SK-N-SH (cell line): ENCODE measurements around the gene MANEAL. TPM values are rescaled to one million over a fixed set of nuclear protein-coding genes. Genes with fewer than 3 reads are reported as not detected.

ENCODE experiments used
- CTCF ChIA-PET: fragments of 300-600, 350-600 bp; formaldehyde crosslinking; extraction: SDS; loops from one replicate; lab custom pipeline; 2021; lab: Yijun Ruan, JAX
- POLR2A ChIA-PET: fragments of 350-600 bp; sonication (Branson Sonifier 250); formaldehyde crosslinking; extraction: SDS; loops from one replicate; lab custom pipeline; 2020; ENCODE audit warnings: antibody characterized with exemption, inconsistent platforms; lab: Yijun Ruan, JAX
- DNase-seq: peaks from one replicate; pipeline ENCODE4 v3.0.0; 2012
- H2AFZ ChIP-seq: fragments of 200-600 bp; sonication (generic); 2 replicates; pipeline ENCODE4 v1.8.1; 2016; ENCODE audit warnings: antibody characterized with exemption, mild to moderate bottlenecking, low read depth
- H3F3A ChIP-seq: fragments of 200-600 bp; sonication (generic); replicated peaks from 2 replicates; pipeline ENCODE3; 2016; ENCODE audit warnings: antibody characterized with exemption, mild to moderate bottlenecking; ENCODE audit not compliant: insufficient read depth
- H3K27ac ChIP-seq, 2 experiments: fragments of 200-500 bp in 1 of 2; fragments of 200-600 bp in 1 of 2; sonication (Bioruptor generic) in 1 of 2; sonication (generic), shearing (Covaris generic) in 1 of 2; 2 replicates each; pipeline versions ENCODE4 v1.5.1 to v1.6.1; 2014 to 2016; ENCODE audit warnings: low read depth in 2 of 2, inconsistent platforms in 1 of 2, low read length in 1 of 2, mild to moderate bottlenecking in 1 of 2, mixed read lengths in 1 of 2
- H3K27me3 ChIP-seq: fragments of 200-600 bp; sonication (generic), shearing (Covaris generic); 2 replicates; pipeline ENCODE4 v1.6.1; 2016; ENCODE audit warnings: mixed run types; ENCODE audit not compliant: insufficient read depth
- H3K36me3 ChIP-seq, 2 experiments: fragments of 200-500 bp in 1 of 2; fragments of 200-600 bp in 1 of 2; sonication (Bioruptor generic) in 1 of 2; sonication (generic) in 1 of 2; replicated peaks in 1 of 2; 2 replicates each; pipeline versions ENCODE3 to v1.5.1; 2014 to 2016; ENCODE audit warnings: low read length in 1 of 2, mild to moderate bottlenecking in 1 of 2; ENCODE audit not compliant: insufficient read depth in 2 of 2, control insufficient read depth in 1 of 2
- H3K4me1 ChIP-seq, 2 experiments: fragments of 200-500 bp in 1 of 2; fragments of 200-600 bp in 1 of 2; sonication (Bioruptor generic) in 1 of 2; sonication (generic), shearing (Covaris generic) in 1 of 2; 2 replicates each; pipeline versions ENCODE4 v1.5.1 to v1.6.1; 2014 to 2016; ENCODE audit warnings: low read depth in 1 of 2, low read length in 1 of 2, mixed run types in 1 of 2; ENCODE audit not compliant: insufficient read depth in 2 of 2, control insufficient read depth in 1 of 2
- H3K4me2 ChIP-seq: fragments of 200-600 bp; sonication (generic), shearing (Covaris generic); 2 replicates; pipeline ENCODE4 v1.6.1; 2017; ENCODE audit warnings: mixed run types
- H3K4me3 ChIP-seq, 2 experiments: fragments of 200-500 bp in 1 of 2; fragments of 200-600 bp in 1 of 2; sonication (Bioruptor generic) in 1 of 2; sonication (generic), shearing (Covaris generic) in 1 of 2; 2 replicates each; pipeline versions ENCODE4 v1.5.1 to v1.8.1; 2014 to 2016; ENCODE audit warnings: low read depth in 2 of 2, inconsistent platforms in 1 of 2, low read length in 1 of 2, mild to moderate bottlenecking in 1 of 2, mixed read lengths in 1 of 2, moderate library complexity in 1 of 2
- H3K79me2 ChIP-seq: fragments of 200-600 bp; sonication (generic); 2 replicates; pipeline ENCODE4 v1.8.1; 2017; ENCODE audit warnings: mild to moderate bottlenecking; ENCODE audit not compliant: insufficient read depth
- H3K9ac ChIP-seq: fragments of 200-600 bp; sonication (generic); 2 replicates; pipeline ENCODE4 v1.6.1; 2017; ENCODE audit warnings: mixed run types
- H3K9me2 ChIP-seq: fragments of 200-600 bp; sonication (generic); 2 replicates; pipeline ENCODE4 v1.6.1; 2017; ENCODE audit warnings: mixed run types
- H3K9me3 ChIP-seq: fragments of 200-600 bp; sonication (generic); 2 replicates; pipeline ENCODE4 v1.6.1; 2017; ENCODE audit warnings: mixed run types, mild to moderate bottlenecking, moderate library complexity
- H4K20me1 ChIP-seq: fragments of 200-600 bp; sonication (generic); 2 replicates; pipeline ENCODE4 v1.6.1; 2017; ENCODE audit warnings: mild to moderate bottlenecking, mixed run types; ENCODE audit not compliant: insufficient read depth
- EZH2phosphoT487 ChIP-seq: fragments of 200-600 bp; sonication (generic); IDR thresholded peaks from 2 replicates; pipeline ENCODE4 v1.6.1; 2017; ENCODE audit warnings: low read depth, mixed run types, mild to moderate bottlenecking, antibody characterized with exemption, moderate library complexity, borderline replicate concordance
- FOXJ3 ChIP-seq: sonication (generic); formaldehyde crosslinking; IDR thresholded peaks from 2 replicates; pipeline ENCODE4 v1.5.1; 2020; ENCODE audit warnings: mild to moderate bottlenecking, missing genetic modification reagents
- FOXM1 ChIP-seq: IDR thresholded peaks from 2 replicates; pipeline ENCODE4 v1.4.0; 2012; ENCODE audit warnings: low read depth, mild to moderate bottlenecking
- GABPA ChIP-seq: IDR thresholded peaks from 2 replicates; pipeline ENCODE4 v1.4.0; 2012; ENCODE audit warnings: low read depth, mild to moderate bottlenecking
- GATA2 ChIP-seq: sonication (generic); formaldehyde crosslinking; IDR thresholded peaks from 2 replicates; pipeline ENCODE4 v1.5.0; 2020; ENCODE audit warnings: mild to moderate bottlenecking, missing genetic modification reagents
- IRF3 ChIP-seq: fragments of 150-350 bp; IDR thresholded peaks from 2 replicates; pipeline ENCODE4 v1.6.1; 2016; ENCODE audit warnings: mild to moderate bottlenecking, low read depth, low read length
- JUND ChIP-seq: IDR thresholded peaks from 2 replicates; pipeline ENCODE4 v1.4.0; 2012
- MAX ChIP-seq: IDR thresholded peaks from 2 replicates; pipeline ENCODE4 v1.4.0; 2012; ENCODE audit warnings: low read depth
- NFIC ChIP-seq: IDR thresholded peaks from 2 replicates; pipeline ENCODE4 v1.4.0; 2012; ENCODE audit warnings: borderline replicate concordance
- POLR2AphosphoS5 ChIP-seq: IDR thresholded peaks from 2 replicates; pipeline ENCODE4 v1.6.1; 2012; ENCODE audit warnings: low read depth, low read length
- RAD21 ChIP-seq: IDR thresholded peaks from 2 replicates; pipeline ENCODE4 v1.6.1; 2012; ENCODE audit warnings: mild to moderate bottlenecking, low read length
- RCOR1 ChIP-seq: fragments of 150-350 bp; IDR thresholded peaks from 2 replicates; pipeline ENCODE4 v1.6.1; 2017; ENCODE audit warnings: antibody characterized with exemption, low read length
- RFX5 ChIP-seq: IDR thresholded peaks from 2 replicates; pipeline ENCODE4 v1.6.1; 2012; ENCODE audit warnings: mild to moderate bottlenecking, improper control_type of control experiment, low read length
- SIN3A ChIP-seq: IDR thresholded peaks from 2 replicates; pipeline ENCODE4 v1.6.1; 2012; ENCODE audit warnings: low read depth, mild to moderate bottlenecking, low read length, moderate library complexity, borderline replicate concordance
- TAF1 ChIP-seq: IDR thresholded peaks from 2 replicates; pipeline ENCODE4 v1.6.1; 2012; ENCODE audit warnings: low read depth, mild to moderate bottlenecking, low read length, moderate library complexity, borderline replicate concordance
- TCF12 ChIP-seq: IDR thresholded peaks from 2 replicates; pipeline ENCODE4 v1.4.0; 2012
- TEAD4 ChIP-seq: IDR thresholded peaks from 2 replicates; pipeline ENCODE4 v1.4.0; 2012; ENCODE audit warnings: mild to moderate bottlenecking, borderline replicate concordance; ENCODE audit not compliant: insufficient read depth
- WGBS: methylation state at CpG from one replicate; pipeline ENCODE4 v1.1.6; 2017; ENCODE audit warnings: low lambda C conversion rate; 5-methylcytosine and 5-hydroxymethylcytosine counted together
- polyA plus RNA-seq, 3 experiments: library from polyadenylated mRNA; depleted of rRNA; stranded (reverse); fragments of >200 nt; gene quantifications; 2 replicates each; pipeline ENCODE4 v1.2.3, GENCODE V29; 2012
- TF ChIP-seq, protein P1 (sequence below): IDR thresholded peaks from 2 replicates; pipeline ENCODE4 v1.6.1; 2012; ENCODE audit warnings: mild to moderate bottlenecking, low read depth, low read length, moderate library complexity

The MANEAL gene
- polyA plus RNA-seq, 1 of the 3 experiments (the other 2 are of a cell fraction): 2.7 TPM

DNA sequence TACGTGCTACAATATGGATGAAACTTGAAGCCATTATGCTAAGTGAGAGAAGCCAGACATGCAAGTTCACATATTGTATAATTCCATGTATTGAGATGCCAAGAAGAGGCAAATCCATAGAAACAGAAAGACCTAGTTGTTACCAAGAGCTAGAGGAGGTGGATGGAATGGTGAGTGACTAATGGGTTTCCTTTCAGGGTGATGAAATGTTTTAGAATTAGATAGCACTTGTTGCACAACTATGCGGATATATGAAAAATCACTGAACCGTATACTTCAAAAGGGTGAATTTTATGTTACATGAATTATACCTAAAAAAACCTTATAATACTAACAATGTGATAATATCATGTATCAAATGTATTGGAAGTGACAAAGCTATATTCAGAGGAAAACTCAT lies 46.8 kb upstream of the MANEAL start (continued):
- TF ChIP-seq RAD21: no peak
- TF ChIP-seq FOXM1: no peak
- TF ChIP-seq POLR2AphosphoS5: no peak
- no peak for TF ChIP-seq JUND
- no peak for TF ChIP-seq GATA2 (CRISPR knock-in tag)
- TF ChIP-seq IRF3: no peak
- TF ChIP-seq TEAD4: no peak
- no peak for TF ChIP-seq FOXJ3 (CRISPR knock-in tag)
- no peak for TF ChIP-seq NFIC
- TF ChIP-seq RCOR1: no peak
- TF ChIP-seq MAX: no peak
- no peak for TF ChIP-seq TCF12

DNA sequence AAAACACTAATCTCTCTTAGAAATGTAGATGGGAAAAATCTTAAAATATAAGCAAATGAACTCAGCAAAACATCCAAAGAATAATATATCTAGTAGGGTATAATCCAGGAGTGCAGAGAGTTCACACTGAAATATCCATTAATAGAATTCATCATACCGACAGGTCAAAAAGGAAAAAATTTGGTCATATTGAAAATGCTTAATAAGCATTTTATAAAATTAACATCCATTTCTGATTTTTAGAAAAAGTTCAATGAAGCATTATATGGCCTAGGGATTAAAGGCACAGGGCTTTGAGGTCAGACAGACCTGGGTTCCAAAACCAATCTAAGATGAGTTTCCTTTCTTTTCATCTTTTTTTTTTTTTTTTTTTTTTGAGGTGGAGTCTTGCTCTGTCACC lies 45.1 kb upstream of the MANEAL start:
- POLR2A ChIA-PET: no interaction called here
- H4K20me1 ChIP-seq: no peaks in the 10 kb centered on the region
- H3K4me3 ChIP-seq: no peak overlapping the region
- H3K79me2 ChIP-seq: no peaks in the 10 kb centered on the region
- H2AFZ ChIP-seq: no peak overlapping the region
- H3K9me3 ChIP-seq: no peaks in the 10 kb centered on the region
- CTCF ChIA-PET: no interaction called here
- TF ChIP-seq GABPA (no peak), SIN3A (no peak), POLR2AphosphoS5 (no peak), TAF1 (no peak), TCF12 (no peak), MAX (no peak), RFX5 (no peak), NFIC (no peak), EZH2phosphoT487 (no peak), TEAD4 (no peak)
- TF ChIP-seq, protein P1, sequence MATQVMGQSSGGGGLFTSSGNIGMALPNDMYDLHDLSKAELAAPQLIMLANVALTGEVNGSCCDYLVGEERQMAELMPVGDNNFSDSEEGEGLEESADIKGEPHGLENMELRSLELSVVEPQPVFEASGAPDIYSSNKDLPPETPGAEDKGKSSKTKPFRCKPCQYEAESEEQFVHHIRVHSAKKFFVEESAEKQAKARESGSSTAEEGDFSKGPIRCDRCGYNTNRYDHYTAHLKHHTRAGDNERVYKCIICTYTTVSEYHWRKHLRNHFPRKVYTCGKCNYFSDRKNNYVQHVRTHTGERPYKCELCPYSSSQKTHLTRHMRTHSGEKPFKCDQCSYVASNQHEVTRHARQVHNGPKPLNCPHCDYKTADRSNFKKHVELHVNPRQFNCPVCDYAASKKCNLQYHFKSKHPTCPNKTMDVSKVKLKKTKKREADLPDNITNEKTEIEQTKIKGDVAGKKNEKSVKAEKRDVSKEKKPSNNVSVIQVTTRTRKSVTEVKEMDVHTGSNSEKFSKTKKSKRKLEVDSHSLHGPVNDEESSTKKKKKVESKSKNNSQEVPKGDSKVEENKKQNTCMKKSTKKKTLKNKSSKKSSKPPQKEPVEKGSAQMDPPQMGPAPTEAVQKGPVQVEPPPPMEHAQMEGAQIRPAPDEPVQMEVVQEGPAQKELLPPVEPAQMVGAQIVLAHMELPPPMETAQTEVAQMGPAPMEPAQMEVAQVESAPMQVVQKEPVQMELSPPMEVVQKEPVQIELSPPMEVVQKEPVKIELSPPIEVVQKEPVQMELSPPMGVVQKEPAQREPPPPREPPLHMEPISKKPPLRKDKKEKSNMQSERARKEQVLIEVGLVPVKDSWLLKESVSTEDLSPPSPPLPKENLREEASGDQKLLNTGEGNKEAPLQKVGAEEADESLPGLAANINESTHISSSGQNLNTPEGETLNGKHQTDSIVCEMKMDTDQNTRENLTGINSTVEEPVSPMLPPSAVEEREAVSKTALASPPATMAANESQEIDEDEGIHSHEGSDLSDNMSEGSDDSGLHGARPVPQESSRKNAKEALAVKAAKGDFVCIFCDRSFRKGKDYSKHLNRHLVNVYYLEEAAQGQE: no peak
- no peak overlapping the region for H3K9ac ChIP-seq
- no peak overlapping the region for H3K4me2 ChIP-seq
- H3F3A ChIP-seq: no peaks in the 10 kb centered on the region
- no peaks in the 10 kb centered on the region for H3K9me2 ChIP-seq
- 88% methylated on average over 1 of the region's 1 CpG for WGBS
- no peaks in the 10 kb centered on the region; a peak in 1 of 4 replicates for H3K4me1 ChIP-seq
- H3K36me3 ChIP-seq: no peaks in the 10 kb centered on the region
- no peak overlapping the region for H3K27ac ChIP-seq
- DNase-seq: no peak
- peaks cover 11% of the 10 kb centered on the region for H3K27me3 ChIP-seq
